H1 (cell line): Measurements from ENCODE around the gene EDA. TPM values are rescaled to one million over a fixed set of nuclear protein-coding genes. Genes with fewer than 3 reads are reported as not detected.

ENCODE experiments used
- CTCF ChIA-PET: fragments of 300-600 bp; sonication (Branson Sonifier 250); formaldehyde crosslinking; loops from one replicate; lab custom pipeline; 2021; ENCODE audit not compliant: partially characterized antibody; lab: Charles Lee
- POLR2A ChIA-PET: fragments of 300-600 bp; sonication (Branson Sonifier 250); formaldehyde crosslinking; loops from one replicate; lab custom pipeline; 2021; ENCODE audit warnings: inconsistent platforms; ENCODE audit not compliant: partially characterized antibody; lab: Charles Lee
- DNase-seq, 2 experiments: peaks; one replicate each; pipeline versions ENCODE4 v3.0.0 to v3.0.0-alpha.2; 2010 to 2022; ENCODE audit warnings: low spot score in 2 of 2, low read depth in 1 of 2, mixed read lengths in 1 of 2
- FAIRE-seq: peaks from 2 replicates; lab custom pipeline; 2011; peaks lifted over from hg19 to GRCh38; lab: Jason Lieb, UNC
- H2AFZ ChIP-seq: 2 replicates; pipeline ENCODE4 v1.8.1; 2012; ENCODE audit warnings: low read length, inconsistent platforms
- H2AK5ac ChIP-seq: 2 replicates; pipeline ENCODE4 v1.6.1; 2013; ENCODE audit warnings: low read depth, low read length
- H2BK120ac ChIP-seq: replicated peaks from 2 replicates; pipeline ENCODE3; 2013; ENCODE audit warnings: low read depth, low read length, inconsistent platforms
- H2BK12ac ChIP-seq: 2 replicates; pipeline ENCODE4 v1.6.1; 2013; ENCODE audit warnings: low read depth, low read length
- H2BK15ac ChIP-seq: 2 replicates; pipeline ENCODE4 v1.6.1; 2013; ENCODE audit warnings: low read length
- H2BK20ac ChIP-seq: 2 replicates; pipeline ENCODE4 v1.6.1; 2013; ENCODE audit warnings: low read length
- H2BK5ac ChIP-seq: 2 replicates; pipeline ENCODE4 v1.6.1; 2013; ENCODE audit warnings: low read depth, low read length
- H3K14ac ChIP-seq: 2 replicates; pipeline ENCODE4 v1.6.1; 2013; ENCODE audit warnings: inconsistent platforms; ENCODE audit not compliant: insufficient read length
- H3K18ac ChIP-seq: 2 replicates; pipeline ENCODE4 v1.6.1; 2013; ENCODE audit warnings: low read length; ENCODE audit errors: extremely low read depth
- H3K23ac ChIP-seq: 2 replicates; pipeline ENCODE4 v1.6.1; 2013; ENCODE audit warnings: inconsistent platforms; ENCODE audit not compliant: insufficient read length
- H3K23me2 ChIP-seq: 2 replicates; pipeline ENCODE4 v1.6.1; 2013; ENCODE audit warnings: low read depth, low read length
- H3K27ac ChIP-seq: 2 replicates; pipeline ENCODE4 v1.6.1; 2011; ENCODE audit warnings: low read depth, low read length, inconsistent platforms
- H3K27me3 ChIP-seq, 4 experiments: replicated peaks in 1 of 4; 1 replicate in 1 of 4; 2 replicates in 3 of 4; pipeline versions ENCODE4 v1.6.1 to v1.8.1; 2011 to 2013; ENCODE audit warnings: low read length in 3 of 4, mild to moderate bottlenecking in 3 of 4, inconsistent platforms in 2 of 4, mixed read lengths in 2 of 4, moderate library complexity in 1 of 4; ENCODE audit not compliant: control insufficient read depth in 3 of 4, insufficient read depth in 3 of 4; ENCODE audit errors: extremely low read depth in 1 of 4
- H3K36me3 ChIP-seq, 4 experiments: 2 replicates each; pipeline versions ENCODE4 v1.6.1 to v1.8.1; 2011 to 2013; ENCODE audit warnings: mild to moderate bottlenecking in 4 of 4, low read length in 3 of 4, moderate library complexity in 2 of 4, control low read depth in 1 of 4, inconsistent platforms in 1 of 4; ENCODE audit not compliant: insufficient read depth in 4 of 4, control insufficient read depth in 2 of 4
- H3K4ac ChIP-seq: replicated peaks from 2 replicates; pipeline ENCODE3; 2013; ENCODE audit warnings: low read length, low read depth, mixed read lengths, inconsistent platforms; ENCODE audit not compliant: insufficient read length
- H3K4me1 ChIP-seq, 4 experiments: replicated peaks in 1 of 4; 1 replicate in 1 of 4; 2 replicates in 3 of 4; pipeline versions ENCODE4 v1.6.1 to v1.8.1; 2011 to 2013; ENCODE audit warnings: low read length in 3 of 4, inconsistent platforms in 2 of 4, mixed read lengths in 1 of 4; ENCODE audit not compliant: insufficient read depth in 4 of 4, control insufficient read depth in 3 of 4
- H3K4me2 ChIP-seq, 2 experiments: 2 replicates each; pipeline versions ENCODE4 v1.6.1 to v1.8.1; 2011 to 2013; ENCODE audit warnings: low read depth in 2 of 2, low read length in 2 of 2, control low read depth in 1 of 2, inconsistent platforms in 1 of 2, mild to moderate bottlenecking in 1 of 2; ENCODE audit not compliant: insufficient read depth in 1 of 2
- H3K4me3 ChIP-seq, 4 experiments: fragments of 200-600, 300-600 bp in 1 of 4; sonication (generic), shearing (Covaris generic), sonication (Bioruptor Twin) in 1 of 4; 2 replicates each; pipeline versions ENCODE4 v1.5.1 to v1.8.1; 2011 to 2016; ENCODE audit warnings: low read length in 4 of 4, low read depth in 3 of 4, control low read depth in 2 of 4, inconsistent platforms in 2 of 4, mild to moderate bottlenecking in 2 of 4, mixed read lengths in 1 of 4, moderate library complexity in 1 of 4; ENCODE audit not compliant: insufficient read depth in 2 of 4; ENCODE audit errors: extremely low read depth in 1 of 4
- H3K56ac ChIP-seq: replicated peaks from 2 replicates; pipeline ENCODE3; 2013; ENCODE audit warnings: low read depth, mild to moderate bottlenecking, mixed read lengths, low read length, inconsistent platforms; ENCODE audit not compliant: insufficient read length
- H3K79me1 ChIP-seq: 2 replicates; pipeline ENCODE4 v1.6.1; 2013; ENCODE audit warnings: low read depth, low read length, control low read depth
- H3K79me2 ChIP-seq, 2 experiments: 2 replicates each; pipeline versions ENCODE4 v1.6.1 to v1.8.1; 2012 to 2013; ENCODE audit warnings: low read length in 2 of 2, mild to moderate bottlenecking in 2 of 2, inconsistent platforms in 1 of 2; ENCODE audit not compliant: insufficient read depth in 2 of 2, control insufficient read depth in 1 of 2
- H3K9ac ChIP-seq, 4 experiments: replicated peaks in 1 of 4; 1 replicate in 1 of 4; 2 replicates in 3 of 4; pipeline versions ENCODE4 v1.6.1 to v1.8.1; 2011 to 2013; ENCODE audit warnings: low read depth in 3 of 4, low read length in 3 of 4, control low read depth in 2 of 4, mild to moderate bottlenecking in 2 of 4, moderate library complexity in 2 of 4, inconsistent platforms in 1 of 4; ENCODE audit errors: extremely low read depth in 1 of 4
- H3K9me3 ChIP-seq, 2 experiments: 2 replicates each; pipeline versions ENCODE4 v1.6.1 to v1.8.1; 2012 to 2013; ENCODE audit warnings: mild to moderate bottlenecking in 2 of 2, moderate library complexity in 2 of 2, control low read depth in 1 of 2, inconsistent platforms in 1 of 2, low read depth in 1 of 2, low read length in 1 of 2, mixed read lengths in 1 of 2; ENCODE audit not compliant: insufficient read depth in 2 of 2
- H4K20me1 ChIP-seq, 2 experiments: replicated peaks in 1 of 2; 2 replicates each; pipeline versions ENCODE3 to v1.8.1; 2011 to 2013; ENCODE audit warnings: inconsistent platforms in 2 of 2, low read length in 2 of 2, mild to moderate bottlenecking in 1 of 2; ENCODE audit not compliant: insufficient read depth in 2 of 2, control insufficient read depth in 1 of 2
- H4K5ac ChIP-seq: 2 replicates; pipeline ENCODE4 v1.6.1; 2013; ENCODE audit warnings: low read length, low read depth, mixed read lengths, inconsistent platforms; ENCODE audit not compliant: insufficient read length
- H4K8ac ChIP-seq: 2 replicates; pipeline ENCODE4 v1.8.0; 2013; ENCODE audit warnings: mild to moderate bottlenecking, moderate library complexity, low read length, inconsistent platforms; ENCODE audit not compliant: insufficient read depth; ENCODE audit errors: extremely low read depth
- H4K91ac ChIP-seq: replicated peaks from 2 replicates; pipeline ENCODE3; 2013; ENCODE audit warnings: low read length, mixed read lengths, inconsistent platforms; ENCODE audit not compliant: insufficient read length
- CTCF ChIP-seq, 3 experiments: IDR thresholded peaks; 1 replicate in 2 of 3; 2 replicates in 1 of 3; pipeline versions ENCODE4 v1.5.1 to v1.6.1; 2011; ENCODE audit warnings: low read length in 3 of 3, mild to moderate bottlenecking in 3 of 3, inconsistent platforms in 2 of 3, low read depth in 1 of 3, moderate library complexity in 1 of 3; ENCODE audit not compliant: insufficient read depth in 1 of 3; ENCODE audit errors: control extremely low read depth in 1 of 3
- HDAC6 ChIP-seq: IDR thresholded peaks from one replicate; pipeline ENCODE4 v1.7.1; 2012; ENCODE audit warnings: low read depth, mild to moderate bottlenecking, inconsistent platforms, low read length, moderate library complexity
- KDM5A ChIP-seq: fragments of 200-600 bp; IDR thresholded peaks from 2 replicates; pipeline ENCODE4 v1.7.1; 2012; ENCODE audit warnings: mild to moderate bottlenecking, low read length, inconsistent platforms, mixed read lengths
- POLR2A ChIP-seq, 2 experiments: IDR thresholded peaks; 1 replicate in 1 of 2; 2 replicates in 1 of 2; pipeline ENCODE4 v1.6.1; 2011; ENCODE audit warnings: low read depth in 2 of 2, low read length in 2 of 2, mild to moderate bottlenecking in 2 of 2; ENCODE audit errors: control extremely low read depth in 1 of 2
- TAF1 ChIP-seq: IDR thresholded peaks from 2 replicates; pipeline ENCODE4 v1.6.1; 2011; ENCODE audit warnings: mild to moderate bottlenecking, low read depth, low read length
- WGBS, 2 experiments: shearing (Covaris generic) in 1 of 2; methylation state at CpG; one replicate each; pipeline versions ENCODE4 v1.1.6 to v1.1.7; 2013 to 2015; ENCODE audit warnings: low lambda C conversion rate in 2 of 2, mixed read lengths in 2 of 2, inconsistent platforms in 1 of 2, low coverage in 1 of 2, missing lambda C conversion rate in 1 of 2; ENCODE audit not compliant: insufficient replicate concordance in 2 of 2, insufficient coverage in 1 of 2, insufficient read length in 1 of 2; ENCODE audit errors: extremely low coverage in 1 of 2, missing lambda C conversion rate in 1 of 2; 5-methylcytosine and 5-hydroxymethylcytosine counted together
- polyA plus RNA-seq, 7 experiments: library from polyadenylated mRNA; depleted of rRNA in 3 of 7; stranded (reverse) in 5 of 7; unstranded in 2 of 7; fragments of >200 nt in 5 of 7; fragments of 200-250 nt in 2 of 7; gene quantifications; 1 replicate in 5 of 7; 2 replicates in 1 of 7; 4 replicates in 1 of 7; pipeline versions ENCODE4 v1.2.1 to v1.2.3, GENCODE V29; 2011 to 2013; ENCODE audit warnings: missing spikeins in 2 of 7, mixed read lengths in 2 of 7
- total RNA-seq: library from RNA; stranded (reverse); fragmentation: NEBNext Ultra II Directional; extraction: Animal tissue kit (Norgen Biotek cat#: 25700); gene quantifications from 2 replicates; pipeline ENCODE4 v1.2.1, GENCODE V29; 2021

EDA gene
- total and polyA plus RNA-seq, 2 of the 8 experiments (the other 6 are each of a cell fraction or from before 2014, with no cell fraction given), result 7.5 to 10.5 TPM

- H4K91ac ChIP-seq, result no peak overlapping the region
- H3K79me2 ChIP-seq, result no peaks in the 10 kb centered on the region
- H4K5ac ChIP-seq, result no peak overlapping the region
- no peak overlapping the region for H3K4ac ChIP-seq
- no peaks in the 10 kb centered on the region for H3K36me3 ChIP-seq
- H2BK15ac ChIP-seq, result no peak overlapping the region
- H4K8ac ChIP-seq, result no peak overlapping the region
- H2AFZ ChIP-seq, result no peak overlapping the region
- 94% methylated on average over 2 of the region's 4 CpGs; no CpG with 5 or more reads in 1 of the 2 experiments for WGBS, 2 experiments
- no peak overlapping the region for H3K4me3 ChIP-seq
- ChIA-PET POLR2A (no interaction called here), CTCF (no interaction called here)
- no peaks in the 10 kb centered on the region for H3K27me3 ChIP-seq
- DNase-seq (no peak), FAIRE-seq (no peak)
- no peaks in the 10 kb centered on the region for H3K79me1 ChIP-seq
- no peak overlapping the region for H3K27ac ChIP-seq
- no peak overlapping the region for H2BK20ac ChIP-seq
- no peak overlapping the region for H3K56ac ChIP-seq
- no peak overlapping the region for H2BK12ac ChIP-seq
- H3K4me1 ChIP-seq, result no peaks in the 10 kb centered on the region
- TF ChIP-seq HDAC6 (no peak), CTCF (IDR thresholded peaks at IDR 0.05; ENCODE audit: control extremely low read depth in 1 of 3, insufficient read depth in 1 of 3, low read depth in 1 of 3, low read length in 3 of 3) (no peak), POLR2A (IDR thresholded peaks at IDR 0.05; ENCODE audit: control extremely low read depth in 1 of 2, low read depth in 2 of 2, low read length in 2 of 2) (no peak), TAF1 (no peak), KDM5A (no peak)
- no peak overlapping the region for H3K18ac ChIP-seq
- H3K9ac ChIP-seq, result no peak overlapping the region
- H2AK5ac ChIP-seq, result no peak overlapping the region
- H4K20me1 ChIP-seq, result no peaks in the 10 kb centered on the region
- no peaks in the 10 kb centered on the region for H3K9me3 ChIP-seq
- no peaks in the 10 kb centered on the region for H3K23me2 ChIP-seq
- H2BK120ac ChIP-seq, result no peak overlapping the region
- no peak overlapping the region for H3K4me2 ChIP-seq
- H3K14ac ChIP-seq, result no peak overlapping the region
- no peak overlapping the region for H2BK5ac ChIP-seq
- H3K23ac ChIP-seq, result no peak overlapping the region
Observed at GRCh38 chrX:70022616-70023015, 406.7 kb downstream of the EDA start.
